GM06990 (cell line): ENCODE results near the gene FAN1.

Experiments used
- DNase-seq: peaks from one replicate; pipeline ENCODE4 v3.0.0-alpha.2; 2011; ENCODE audit not compliant: insufficient read length; ENCODE audit errors: extremely low read depth
- H3K27me3 ChIP-seq: replicated peaks from 2 replicates; pipeline ENCODE4 v1.6.0; 2011; ENCODE audit warnings: low read length; ENCODE audit not compliant: control insufficient read depth, insufficient read depth
- H3K36me3 ChIP-seq: 2 replicates; pipeline ENCODE4 v1.5.1; 2011; ENCODE audit warnings: low read length; ENCODE audit not compliant: control insufficient read depth, insufficient read depth
- H3K4me3 ChIP-seq: replicated peaks from 2 replicates; pipeline ENCODE4 v1.5.1; 2011; ENCODE audit warnings: low read depth, mild to moderate bottlenecking, control low read depth, low read length
- CTCF ChIP-seq: IDR thresholded peaks from 2 replicates; pipeline ENCODE4 v1.5.1; 2011; ENCODE audit warnings: low read length, control low read depth, mild to moderate bottlenecking, inconsistent platforms; ENCODE audit not compliant: insufficient read depth, poor library complexity, severe bottlenecking

The FAN1 gene

DNA sequence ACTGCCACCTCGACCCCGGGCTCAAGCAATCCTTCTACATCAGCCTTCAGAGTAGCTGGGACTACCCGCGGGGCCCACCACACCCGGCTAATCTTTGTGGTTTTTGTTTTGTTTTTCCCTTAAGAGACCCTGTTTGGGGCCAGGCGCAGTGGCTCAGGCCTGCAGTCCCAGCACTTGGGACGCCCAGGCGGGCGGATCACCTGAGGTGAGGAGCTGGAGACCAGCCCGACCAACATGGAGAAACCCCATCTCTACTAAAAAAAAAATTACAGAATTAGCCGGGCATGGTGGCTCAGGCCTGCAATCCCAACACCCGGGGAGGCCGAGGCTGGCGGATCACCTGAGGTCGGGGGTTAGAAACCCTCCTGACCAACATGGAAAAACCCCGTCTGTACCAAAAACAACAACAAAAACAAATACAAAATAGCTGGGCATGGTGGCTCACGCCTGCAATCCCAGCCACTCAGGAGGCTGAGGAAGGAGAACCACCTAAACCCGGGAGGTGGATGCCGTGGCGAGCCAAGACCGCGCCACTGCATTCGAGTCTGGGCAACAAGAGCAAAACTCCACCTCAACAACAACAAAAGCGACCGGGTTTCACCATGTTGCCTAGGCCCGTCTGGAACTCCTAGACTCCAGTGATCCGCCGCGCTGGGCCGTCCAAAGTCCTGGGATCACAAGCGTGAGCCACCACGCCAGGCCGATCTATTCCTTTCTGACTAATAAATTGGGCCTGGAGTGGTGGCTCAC lies 8.1 kb upstream of the FAN1 start:
- no peak for DNase-seq
- Histone ChIP-seq H3K4me3 (no peak overlapping the region), H3K36me3 (no peaks in the 10 kb centered on the region), H3K27me3 (no peaks in the 10 kb centered on the region)
- no peak for TF ChIP-seq CTCF

- no peak overlapping the region for H3K4me3 ChIP-seq
- H3K27me3 ChIP-seq, result no peaks in the 10 kb centered on the region
- no peak for TF ChIP-seq CTCF
Measured at GRCh38 chr15:30896211-30896606, 7.5 kb upstream of the FAN1 start.

GRCh38 chr15:30901889-30902288 lies 1.8 kb upstream of the FAN1 start:
- H3K27me3 ChIP-seq, result no peaks in the 10 kb centered on the region
- H3K36me3 ChIP-seq, result no peaks in the 10 kb centered on the region
- no peak for DNase-seq
- no peak overlapping the region for H3K4me3 ChIP-seq
- TF ChIP-seq CTCF, result no peak

More at GRCh38 chr15:30896211-30896606, 7.5 kb upstream of the FAN1 start:
- no peak for DNase-seq
- H3K36me3 ChIP-seq, result no peaks in the 10 kb centered on the region

GRCh38 chr15:30904812-30905211 lies 1.1 kb downstream of the FAN1 start:
- no peak overlapping the region for H3K4me3 ChIP-seq
- DNase-seq, result no peak
- no peak for TF ChIP-seq CTCF
- H3K27me3 ChIP-seq, result no peaks in the 10 kb centered on the region
- H3K36me3 ChIP-seq, result peaks cover 7% of the 10 kb centered on the region

DNA sequence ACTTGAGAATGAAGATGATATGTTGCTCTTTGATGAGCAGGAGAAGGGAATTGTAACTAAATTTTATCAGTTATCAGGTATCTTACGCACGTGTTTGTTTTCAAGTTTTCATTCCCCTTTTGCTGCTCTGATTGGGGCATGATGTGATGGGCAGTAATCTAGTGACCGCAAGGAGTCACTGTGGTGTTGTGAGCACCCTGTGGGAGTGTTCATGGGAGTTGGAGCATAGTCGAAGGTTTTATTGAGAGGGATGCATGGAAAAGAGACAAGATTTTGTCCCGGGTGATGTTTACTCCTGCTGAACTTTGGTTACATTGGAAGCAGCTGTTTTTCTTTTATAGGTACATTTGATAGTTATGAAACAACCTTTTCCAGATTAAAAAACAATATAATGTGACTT lies 2.1 kb downstream of the FAN1 start:
- Histone ChIP-seq H3K36me3 (peaks cover 7% of the 10 kb centered on the region), H3K27me3 (no peaks in the 10 kb centered on the region), H3K4me3 (no peak overlapping the region)
- TF ChIP-seq CTCF, result no peak
- DNase-seq, result no peak

- DNase-seq, result no peak
- TF ChIP-seq CTCF, result no peak
- peaks cover 7% of the 10 kb centered on the region for H3K36me3 ChIP-seq
- no peak overlapping the region for H3K4me3 ChIP-seq
- no peaks in the 10 kb centered on the region for H3K27me3 ChIP-seq
Measured at GRCh38 chr15:30906366-30906765, 2.7 kb downstream of the FAN1 start.
